Endometrium (tissue), 2 donors: Measurements from ENCODE around the gene SEMA3F.

Experiments used
- FAIRE-seq: peaks from 2 replicates; lab custom pipeline; 2012; peaks lifted over from hg19 to GRCh38; lab: Jason Lieb, UNC
- donor health status: control.
- donor health status: control.

SEMA3F gene

GRCh38 chr3:50235716-50236483 is 80.8 kb downstream of the SEMA3F start, which contains the start of gene GNAI2:
TSS of gene GNAI2 (plus strand) at chr3:50236204. CDS start at chr3:50236336, 132 bp downstream.
- FAIRE-seq = peak; percentile 100

DNA sequence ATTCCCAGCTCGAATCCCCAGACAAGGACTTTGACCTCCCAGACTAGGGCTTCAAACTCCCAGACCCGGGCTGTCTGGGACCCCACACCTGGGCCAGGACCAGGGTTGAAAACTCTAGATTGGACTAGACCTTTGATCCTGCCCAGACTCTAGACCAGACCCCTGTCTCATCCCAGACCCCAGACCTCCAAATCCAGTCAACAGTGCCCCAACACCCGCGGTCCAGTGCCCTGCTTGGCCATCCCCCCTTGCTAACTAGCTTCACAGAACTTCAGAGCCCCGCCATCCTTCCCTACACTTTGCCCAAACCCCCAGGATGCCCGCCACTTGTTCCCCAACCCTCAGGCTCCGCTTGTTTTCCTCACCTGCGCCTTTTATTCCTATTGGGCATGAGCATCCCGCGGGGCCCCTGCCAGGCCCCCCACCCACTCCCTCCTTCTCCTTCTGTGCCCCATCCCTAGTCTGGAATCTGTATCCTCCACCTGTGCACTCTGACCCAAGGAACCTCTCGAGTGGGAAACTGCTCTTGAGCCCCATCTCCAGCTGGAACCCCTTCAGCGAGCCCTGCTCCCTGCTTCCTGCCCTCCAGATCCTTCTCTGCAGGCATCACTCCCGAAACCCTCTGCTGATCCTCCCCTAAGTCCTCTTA is 81.5 kb downstream of the SEMA3F start:
- FAIRE-seq = no peak

- FAIRE-seq = no peak
Observed at GRCh38 chr3:50237133-50237651, 82.1 kb downstream of the SEMA3F start.

DNA sequence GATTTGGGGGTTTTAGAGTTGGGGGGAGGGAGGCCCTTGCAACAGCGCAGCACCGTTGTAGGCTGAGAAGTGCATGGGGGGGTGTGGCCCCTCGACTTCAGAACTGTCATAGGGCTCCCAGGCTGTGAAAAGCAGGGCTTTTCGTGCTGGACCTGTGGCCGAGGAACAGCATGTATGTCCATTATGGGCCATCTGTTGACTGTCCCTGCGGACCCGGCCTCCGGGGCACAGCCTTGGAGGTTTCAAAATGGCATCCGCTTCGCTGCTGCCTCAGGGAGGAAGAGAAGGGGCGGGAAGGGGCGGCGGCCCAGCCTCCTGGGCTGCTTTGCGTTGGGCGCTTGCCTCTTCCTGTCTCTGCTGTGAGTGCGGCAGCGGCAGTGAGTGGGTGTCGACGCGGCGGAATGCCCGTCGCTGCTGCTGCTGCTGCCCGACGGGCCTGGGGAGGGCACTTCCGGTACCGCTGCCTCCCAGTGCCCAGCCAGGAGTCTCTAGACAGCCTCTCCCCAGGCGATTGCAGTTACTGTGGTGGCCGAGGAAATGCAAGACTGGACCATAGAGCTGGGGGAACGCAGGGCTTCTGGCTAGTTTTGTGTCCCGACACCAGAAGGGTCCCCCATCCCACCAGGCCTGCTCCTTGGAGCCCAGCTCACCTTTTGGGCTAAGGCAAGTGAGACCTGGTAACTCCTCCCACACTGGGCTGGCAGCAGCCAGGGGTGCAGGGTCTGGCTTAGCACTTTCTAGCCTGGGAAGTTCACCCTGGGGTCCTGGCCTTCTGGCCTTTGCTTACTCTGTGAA is 82.8 kb downstream of the SEMA3F start:
- no peak for FAIRE-seq

DNA sequence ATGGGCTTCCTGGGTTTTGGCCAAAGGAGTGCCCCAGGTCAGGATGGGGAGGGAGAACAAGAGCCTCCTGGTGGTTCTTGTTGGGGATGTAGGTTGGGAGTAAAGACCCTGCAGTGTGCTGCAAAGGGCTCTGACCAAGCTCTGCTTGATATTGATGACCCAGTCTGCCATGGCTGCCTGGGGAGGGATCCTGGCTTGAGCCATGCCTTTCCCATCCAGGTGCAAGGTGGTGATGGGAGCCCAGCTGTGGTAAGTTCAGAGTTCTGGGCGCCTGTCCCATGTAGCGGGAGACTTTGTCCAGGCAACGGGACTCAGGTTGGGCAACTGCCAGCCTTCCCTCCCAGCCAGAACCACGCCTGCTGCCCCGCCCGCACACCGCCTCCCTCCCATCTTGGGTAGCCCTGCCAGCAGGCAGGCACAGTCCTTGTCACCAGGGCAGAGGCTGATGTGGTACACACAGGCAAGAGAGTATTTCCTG is 83.5 kb downstream of the SEMA3F start:
- FAIRE-seq = no peak
